ENCODE measurements around the gene GJA3.

The GJA3 gene

DNA sequence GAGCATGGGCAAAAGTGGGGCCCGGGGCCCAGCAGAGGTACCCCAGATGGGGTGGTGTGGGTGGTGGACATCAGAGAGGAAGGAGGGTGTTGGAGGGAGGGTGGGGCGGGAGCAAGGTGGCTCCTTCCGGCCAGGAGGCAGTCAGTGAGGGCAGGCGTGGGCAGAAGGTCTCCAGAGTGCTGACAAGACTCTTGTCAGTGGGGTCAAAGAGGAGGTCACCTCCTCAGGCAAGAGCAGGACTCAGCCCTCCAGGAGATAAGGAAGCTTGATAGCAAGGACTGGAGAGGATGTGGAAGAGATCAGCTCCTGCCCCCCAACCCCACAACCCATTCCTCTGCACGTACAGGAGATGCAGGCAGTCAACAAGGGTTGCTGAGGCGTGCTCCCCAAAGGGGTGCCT is 9.8 kb downstream of the GJA3 start:
- no peak for DNase-seq (ENCODE audit: low read depth in 3 of 3)

DNA sequence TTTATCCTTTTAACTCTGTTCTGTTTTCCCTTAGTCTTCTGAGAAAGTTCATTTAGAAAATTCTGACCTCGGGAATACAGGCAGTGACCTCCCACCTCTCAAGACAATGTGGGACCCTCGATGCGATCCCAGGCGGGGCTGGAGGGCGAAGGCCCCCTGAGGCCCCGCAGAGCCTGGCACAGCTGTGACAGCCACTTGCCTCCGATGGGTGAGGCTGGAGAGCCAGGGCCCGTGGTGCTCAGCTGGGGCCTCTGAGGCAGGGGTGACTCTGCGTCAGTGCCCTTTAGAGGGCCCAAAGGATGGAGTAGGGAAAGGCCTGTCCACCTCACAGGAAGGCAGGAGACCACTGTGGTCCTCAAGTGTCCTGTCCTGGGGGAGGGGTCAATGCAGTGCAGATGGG is 10.3 kb downstream of the GJA3 start:
- DNase-seq (ENCODE audit: low read depth in 3 of 3) = no peak

DNA sequence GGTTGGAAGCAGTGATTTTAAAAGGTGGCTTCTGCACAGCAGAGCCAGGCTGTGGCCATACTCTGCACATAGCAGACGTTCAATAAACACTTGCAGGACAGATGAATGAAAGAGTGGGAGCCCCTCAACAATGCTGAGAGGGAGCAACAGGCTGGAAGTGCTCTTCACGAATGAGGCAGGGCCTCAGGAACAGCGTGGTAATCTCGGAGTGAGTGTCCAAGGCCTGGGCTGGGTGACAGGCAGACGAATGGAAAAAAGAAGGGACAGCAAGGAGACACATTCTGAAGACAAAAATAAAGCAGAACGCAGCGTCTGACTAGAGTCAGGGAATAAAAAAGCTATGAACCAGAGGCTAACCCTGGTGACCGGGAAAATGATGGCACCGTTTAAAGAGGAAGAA is 11.1 kb downstream of the GJA3 start:
- no peak for DNase-seq (ENCODE audit: low read depth in 3 of 3)

DNA sequence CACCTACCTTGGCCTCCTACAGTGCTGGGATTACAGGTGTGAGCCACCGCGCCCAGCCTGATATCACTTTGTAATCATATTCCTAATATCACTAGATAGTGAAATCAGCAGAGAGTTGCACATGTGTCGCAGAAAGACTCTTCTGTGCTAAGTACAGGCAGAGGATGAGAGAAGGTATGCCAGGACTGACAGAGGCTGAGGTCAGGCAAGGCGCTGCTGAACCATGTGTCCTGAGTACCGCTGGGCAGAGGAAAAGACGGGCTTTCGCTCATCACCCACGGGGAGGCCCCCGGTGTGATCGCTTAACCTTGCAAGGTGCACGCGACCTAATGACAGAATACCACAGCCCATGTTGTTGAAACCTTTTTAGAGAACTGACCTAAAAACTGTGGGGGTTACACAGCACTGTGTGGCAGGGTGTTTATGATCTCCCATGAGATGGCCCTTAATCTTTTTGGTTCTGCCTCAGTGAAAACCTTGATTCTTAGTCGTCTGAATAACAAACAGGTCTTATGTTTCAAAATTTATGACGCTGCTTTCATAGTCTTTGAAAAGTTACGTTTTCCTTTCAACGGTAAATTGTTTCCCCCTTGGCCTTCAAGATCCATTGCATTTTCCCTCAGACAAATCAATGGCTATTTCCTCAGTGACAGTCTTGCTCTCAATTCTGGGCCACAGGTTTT is 12.2 kb downstream of the GJA3 start:
- no peak for DNase-seq (ENCODE audit: low read depth in 3 of 3)

DNA sequence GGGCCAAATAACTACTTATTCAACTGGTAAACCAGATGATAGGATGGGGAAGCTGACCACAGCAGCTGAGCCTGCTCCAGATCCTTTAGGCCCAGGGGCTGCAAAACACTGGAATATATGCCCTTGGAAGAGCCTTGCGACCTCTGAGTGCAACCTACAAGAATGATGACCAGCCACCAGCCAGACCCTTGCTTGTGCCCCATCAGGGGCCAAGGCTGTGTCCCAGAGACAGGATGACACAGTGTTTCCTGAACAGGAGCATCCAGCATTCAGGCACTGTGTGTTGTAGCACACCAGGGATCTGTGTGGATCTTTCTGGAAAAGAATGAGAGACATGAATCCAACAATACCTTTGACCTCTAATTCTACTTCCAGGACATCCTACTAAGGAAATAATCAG is 14.5 kb downstream of the GJA3 start:
- no peak for DNase-seq (ENCODE audit: low read depth in 3 of 3)

DNA sequence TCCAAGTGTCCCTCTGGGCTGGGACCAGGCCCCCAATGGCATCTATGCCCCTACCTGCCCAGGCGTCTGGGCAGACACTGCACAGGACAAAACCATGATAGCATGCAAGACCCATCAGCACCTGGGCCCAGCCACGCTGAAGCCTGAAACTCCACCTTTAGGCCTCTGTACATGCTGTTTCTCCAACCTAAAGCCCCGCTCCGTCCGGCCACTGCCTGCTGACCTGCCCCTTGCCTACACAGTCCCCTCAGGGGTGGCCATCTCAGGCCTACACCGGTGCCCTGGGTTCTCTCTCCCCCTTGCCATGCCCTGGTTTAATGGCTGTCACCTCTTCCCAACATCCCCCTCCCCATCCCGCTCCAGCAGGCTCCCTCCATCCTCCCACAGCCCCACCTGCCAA is 15.3 kb downstream of the GJA3 start:
- DNase-seq (ENCODE audit: low read depth in 3 of 3) = no peak

DNA sequence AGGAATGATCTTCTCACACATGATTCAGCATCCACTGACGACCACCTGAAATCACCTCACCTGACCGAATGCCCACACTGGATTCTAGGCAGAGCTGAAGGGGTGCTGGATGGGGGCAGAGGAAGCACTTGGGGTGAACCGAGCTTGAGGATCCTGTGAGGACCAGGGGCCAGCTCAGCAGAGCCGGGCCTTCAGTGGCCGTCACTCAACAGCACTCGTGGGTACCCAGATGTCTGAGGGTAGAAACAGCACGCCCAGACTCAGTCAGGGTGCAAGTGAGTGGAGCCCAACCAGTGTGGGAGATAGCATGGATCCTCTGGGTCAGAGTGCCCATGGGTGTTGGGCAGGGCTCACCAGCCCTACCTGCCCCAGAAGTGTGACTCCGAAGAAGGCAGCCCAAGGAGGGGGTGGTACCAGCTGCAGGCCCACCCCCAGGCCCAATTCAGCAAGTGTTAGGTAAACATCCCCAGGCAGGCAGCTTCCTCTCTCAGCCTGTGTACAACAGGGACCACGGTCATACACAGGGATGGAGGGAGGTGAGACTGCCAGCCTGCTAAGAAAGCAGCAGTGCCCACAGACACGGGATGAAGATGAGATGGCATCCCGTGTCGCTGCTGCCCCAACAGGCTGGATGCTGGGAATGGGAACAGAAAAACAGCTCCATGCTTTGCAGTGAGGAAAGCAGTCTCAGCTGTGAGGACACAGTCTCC is 16.6 kb downstream of the GJA3 start:
- DNase-seq (ENCODE audit: low read depth in 3 of 3) = no peak

DNA sequence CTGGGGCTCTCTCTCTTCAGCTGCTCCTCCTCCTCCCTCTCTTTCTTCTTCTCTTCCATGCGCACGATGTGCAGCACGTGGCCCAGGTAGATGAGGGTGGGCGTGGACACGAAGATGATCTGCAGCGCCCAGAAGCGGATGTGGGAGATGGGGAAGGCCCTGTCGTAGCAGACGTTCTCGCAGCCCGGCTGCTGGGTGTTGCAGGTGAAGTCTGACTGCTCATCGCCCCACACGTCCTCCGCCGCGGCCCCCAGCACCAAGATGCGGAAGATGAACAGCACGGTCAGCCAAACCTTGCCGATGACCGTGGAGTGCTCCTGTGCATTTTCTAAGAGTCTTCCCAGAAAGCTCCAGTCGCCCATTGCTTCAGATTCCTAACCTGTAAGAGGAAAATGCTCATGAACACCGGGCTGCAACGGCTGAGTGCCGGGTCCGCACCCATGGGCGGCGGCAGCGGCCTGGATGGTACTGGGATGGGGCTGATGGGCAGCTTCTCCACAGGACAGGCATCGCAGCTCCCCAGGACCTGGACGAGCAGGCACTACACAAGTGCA is 17.8 kb downstream of the GJA3 start:
- DNase-seq (ENCODE audit: low read depth in 3 of 3) = no peak

DNA sequence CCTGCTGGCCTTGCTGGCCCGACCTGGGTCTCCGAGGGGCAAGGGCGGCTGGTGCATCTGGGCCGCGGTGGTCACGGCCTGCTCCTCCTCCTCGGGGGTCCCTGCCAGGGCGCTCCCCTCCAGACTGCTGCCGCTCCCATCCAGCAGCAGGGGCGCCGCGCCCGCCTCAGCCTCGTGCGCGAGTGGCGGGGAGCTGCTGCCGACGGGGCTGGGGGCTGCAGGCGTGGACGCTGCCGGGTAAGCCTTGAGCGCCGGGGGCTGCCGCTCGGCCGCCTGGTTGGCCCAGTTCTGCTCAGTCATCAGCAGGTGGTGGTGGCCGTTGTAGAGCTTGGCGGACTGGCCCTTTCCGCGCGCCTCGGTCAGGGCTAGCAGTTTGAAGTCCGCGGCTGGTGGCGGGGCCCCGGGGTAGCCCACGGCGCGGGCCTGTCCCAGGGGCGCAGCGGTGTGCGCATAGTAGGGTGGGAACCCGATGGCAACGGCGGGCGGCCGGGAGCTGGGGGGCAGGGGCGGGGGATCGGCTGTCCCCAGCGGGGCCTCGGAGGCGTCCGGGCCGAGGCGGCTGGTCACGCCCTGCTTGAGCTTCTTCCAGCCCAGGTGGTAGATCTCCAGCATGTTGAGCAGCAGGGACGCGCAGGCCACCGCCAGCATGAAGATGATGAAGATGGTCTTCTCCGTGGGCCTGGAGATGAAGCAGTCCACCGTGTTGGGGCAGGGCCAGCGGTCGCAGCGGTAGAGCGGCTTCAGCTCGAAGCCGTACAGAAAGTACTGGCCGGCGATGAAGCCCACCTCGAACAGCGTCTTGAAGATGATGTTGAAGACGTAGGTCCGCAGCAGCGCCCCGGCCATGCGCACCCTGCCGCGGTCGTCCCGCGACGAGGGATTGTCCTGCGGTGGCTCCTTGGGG is 18.6 kb downstream of the GJA3 start:
- DNase-seq (ENCODE audit: low read depth in 3 of 3) = no peak

DNA sequence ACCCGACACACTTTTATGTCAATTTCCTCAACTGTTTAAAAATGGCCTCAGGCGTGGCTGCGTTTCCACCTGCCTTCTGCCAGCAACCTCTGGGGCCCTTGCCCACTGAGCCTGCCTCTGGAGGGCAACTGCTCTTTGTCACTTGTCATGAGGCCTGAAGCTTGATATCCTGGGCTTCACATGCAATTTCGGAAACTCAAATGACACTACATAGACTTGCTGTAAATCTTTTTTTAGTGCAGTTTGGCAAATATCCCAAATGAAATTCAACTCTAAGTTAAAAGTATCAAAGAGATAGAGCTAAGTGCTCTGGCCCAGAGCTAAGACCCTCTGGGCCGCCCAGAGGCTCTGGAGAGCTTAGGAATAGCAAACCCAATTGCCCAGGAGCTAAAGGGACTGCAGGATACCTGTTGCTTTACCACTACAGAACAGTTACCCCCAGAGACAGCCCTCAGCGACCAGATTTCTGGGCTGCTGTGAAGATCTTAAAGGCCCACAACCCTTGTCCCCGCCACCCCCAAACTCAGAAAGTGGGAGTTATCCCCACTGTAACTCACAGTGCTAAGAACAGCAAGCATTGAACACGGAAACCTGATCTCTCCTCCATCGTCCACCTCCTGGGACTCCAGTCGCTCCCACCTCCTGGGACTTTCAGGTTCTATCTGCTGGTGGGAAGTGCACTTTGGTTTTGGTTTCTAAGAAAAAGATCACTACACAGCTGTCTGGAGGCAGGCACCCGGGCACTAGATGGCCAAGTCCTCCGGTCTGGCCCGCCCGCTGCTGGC is 19.4 kb downstream of the GJA3 start:
- DNase-seq (ENCODE audit: low read depth in 3 of 3) = no peak

DNA sequence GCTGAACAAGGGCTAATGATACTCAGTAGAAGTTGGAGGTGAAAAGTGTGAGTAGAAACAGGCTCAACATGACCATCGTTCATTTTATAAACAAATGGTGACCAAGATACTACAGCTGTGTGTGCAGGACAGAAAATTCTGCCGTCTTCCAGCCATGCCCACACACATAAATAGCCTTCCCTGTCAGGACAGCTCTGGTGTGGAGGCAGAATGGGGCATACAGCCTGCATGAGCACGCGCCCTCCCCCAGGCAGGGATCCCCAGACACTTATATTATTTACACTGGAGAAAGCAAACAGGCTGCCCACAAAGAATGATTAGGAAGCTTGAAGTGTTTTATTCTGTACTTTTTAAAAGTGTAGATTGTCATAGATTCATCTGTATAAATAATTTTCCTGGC is 20.4 kb downstream of the GJA3 start:
- DNase-seq (ENCODE audit: low read depth in 3 of 3) = no peak

DNA sequence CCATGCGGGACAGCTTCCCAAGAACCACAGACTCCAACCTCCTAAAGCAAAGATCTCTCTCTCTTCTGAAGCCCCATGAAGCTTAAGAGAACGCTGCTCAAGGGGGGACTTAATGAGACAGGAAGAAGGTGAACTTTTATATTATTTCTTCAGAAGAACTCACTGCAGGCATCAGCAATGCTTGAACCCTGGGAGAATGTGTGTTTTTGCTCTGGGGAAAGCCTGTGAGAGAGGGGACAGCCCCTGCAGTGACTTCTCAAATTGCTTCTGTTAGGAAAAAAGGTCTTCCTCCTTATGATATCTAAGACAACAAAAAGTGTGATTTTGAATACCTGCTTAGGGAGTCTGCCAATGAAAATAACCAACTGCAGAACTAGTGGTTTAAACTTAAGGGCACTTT is 23.0 kb downstream of the GJA3 start:
- no peak for DNase-seq (ENCODE audit: low read depth in 3 of 3)

DNA sequence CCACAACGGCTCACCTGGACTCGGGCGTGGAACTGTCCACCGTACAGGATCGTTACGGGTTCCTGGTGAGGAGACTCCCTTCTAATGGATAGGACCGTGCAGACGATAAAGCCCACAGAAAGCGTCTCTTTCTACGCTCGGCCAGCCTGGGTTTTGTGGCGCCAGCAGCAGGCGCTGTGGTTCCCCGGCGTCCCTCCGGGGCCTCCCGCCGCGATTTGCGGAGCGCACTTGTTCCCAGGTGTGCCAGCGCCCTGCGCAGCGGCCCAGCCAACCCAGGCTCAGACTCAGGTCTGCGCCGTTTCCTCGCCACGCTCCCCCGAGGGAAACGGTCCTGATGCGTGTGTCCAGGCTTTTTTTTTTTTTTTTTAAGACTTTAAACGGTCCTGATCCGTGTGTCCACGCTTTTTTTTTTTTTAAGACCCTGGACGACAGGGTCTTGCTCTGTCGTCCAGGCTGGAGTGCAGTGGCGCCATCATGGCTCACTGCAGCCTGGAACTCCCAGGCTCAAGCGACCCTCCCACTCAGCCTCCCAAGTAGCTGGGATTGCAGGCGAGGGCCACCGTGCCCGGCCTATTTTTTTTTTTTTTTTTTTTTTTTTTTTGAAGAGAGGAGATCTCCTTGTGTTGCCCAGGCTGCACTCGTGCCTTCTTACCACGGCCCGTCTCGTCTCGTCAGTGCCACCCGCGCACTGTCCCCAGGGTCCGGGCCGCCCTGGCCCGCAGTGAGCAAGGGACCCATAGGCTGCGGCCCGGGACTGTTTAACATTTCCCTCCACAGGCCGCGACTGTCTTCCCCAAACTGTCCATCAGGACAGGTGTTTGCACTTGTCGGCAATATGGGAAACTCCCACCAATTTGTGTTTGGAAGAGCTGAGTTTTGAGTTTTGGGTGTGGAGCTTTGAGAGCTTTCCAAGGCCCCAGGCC is 23.8 kb downstream of the GJA3 start:
- DNase-seq (ENCODE audit: low read depth in 3 of 3) = peak in 1 of 3 donors; percentile 30

DNA sequence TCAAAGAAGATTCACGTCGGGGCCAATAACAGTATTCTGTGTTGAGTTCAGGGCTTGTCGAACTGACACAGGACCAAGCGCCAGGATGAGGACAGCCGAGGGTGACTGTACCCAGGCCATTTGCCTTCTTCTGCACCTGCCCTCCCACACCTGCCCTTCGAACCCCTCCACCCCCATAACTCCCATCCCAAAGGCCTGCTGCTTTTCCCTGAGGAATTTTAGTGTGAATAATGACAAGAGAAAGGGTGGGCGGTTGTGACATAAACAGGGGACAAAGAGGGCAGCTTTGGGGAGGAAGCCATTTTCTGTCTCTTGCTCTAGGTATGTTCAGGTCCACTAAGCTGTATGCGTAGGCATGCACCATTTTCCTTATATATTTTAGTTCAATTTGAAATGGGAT is 26.1 kb downstream of the GJA3 start:
- DNase-seq (ENCODE audit: low read depth in 3 of 3) = no peak

DNA sequence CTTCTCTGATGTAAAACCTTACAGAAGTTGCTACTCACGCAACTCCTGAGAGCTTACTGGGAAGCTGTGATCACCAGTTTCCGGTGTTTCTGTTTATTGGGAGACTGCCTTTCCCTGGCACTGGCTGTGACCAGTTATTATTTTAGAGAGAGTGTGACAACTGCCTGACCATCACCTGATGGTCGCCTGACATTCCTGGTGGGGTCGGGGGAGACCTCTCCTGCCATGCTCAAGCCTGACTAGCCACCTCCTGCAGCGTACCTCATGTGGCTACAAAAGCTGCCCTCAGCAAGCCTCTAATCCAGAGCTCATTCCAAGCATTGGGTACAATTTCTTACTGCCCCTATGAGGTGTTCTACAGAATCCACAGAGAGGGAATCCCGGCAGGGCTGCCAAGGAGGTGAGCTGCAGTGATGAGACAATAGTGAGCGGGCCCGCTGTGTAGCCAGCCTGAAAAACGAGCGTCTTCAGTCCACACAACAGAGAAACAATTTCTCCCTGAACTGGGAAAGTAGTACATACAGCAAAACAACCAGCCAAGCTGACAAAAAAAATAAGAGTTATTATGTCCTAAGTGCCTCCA is 28.7 kb downstream of the GJA3 start:
- no peak for DNase-seq (ENCODE audit: low read depth in 3 of 3)

DNA sequence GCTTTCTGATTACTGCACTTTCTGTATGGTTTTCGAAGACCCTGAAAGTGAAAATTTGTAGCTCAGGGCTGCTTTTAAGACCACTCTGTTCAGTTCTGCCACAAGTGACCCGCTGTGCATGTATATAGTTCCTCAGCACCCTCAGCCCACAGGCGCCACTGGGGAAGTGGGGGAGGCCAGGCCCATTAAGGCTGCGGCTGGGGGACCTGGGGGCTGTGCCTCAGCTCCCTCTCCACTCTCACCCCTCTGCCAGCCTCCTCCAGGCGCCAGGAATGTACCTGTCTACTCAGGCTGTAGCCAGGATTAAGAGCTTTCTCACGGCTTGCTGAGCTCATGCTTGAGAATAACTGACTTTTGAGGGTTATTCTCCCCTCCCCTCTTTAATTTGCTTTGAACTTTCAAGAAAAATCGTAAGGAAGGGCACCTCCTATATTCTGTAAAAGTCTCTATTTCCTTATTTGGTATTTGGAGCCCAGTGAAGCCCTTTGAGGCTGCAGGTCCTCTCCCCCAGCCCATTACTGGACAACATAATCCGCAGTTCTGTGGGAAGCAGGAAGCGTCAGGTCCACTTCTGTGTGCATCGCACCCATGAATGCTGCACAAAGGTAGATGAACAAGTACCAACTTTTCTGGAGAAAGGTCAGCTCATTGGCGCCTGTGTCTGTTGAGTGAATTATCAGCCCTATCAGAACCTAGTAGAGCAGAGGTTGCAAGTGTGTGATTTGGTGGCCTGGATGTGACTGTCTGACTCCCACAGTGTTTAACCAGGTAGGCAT is 29.6 kb downstream of the GJA3 start:
- DNase-seq (ENCODE audit: low read depth in 3 of 3) = no peak

DNA sequence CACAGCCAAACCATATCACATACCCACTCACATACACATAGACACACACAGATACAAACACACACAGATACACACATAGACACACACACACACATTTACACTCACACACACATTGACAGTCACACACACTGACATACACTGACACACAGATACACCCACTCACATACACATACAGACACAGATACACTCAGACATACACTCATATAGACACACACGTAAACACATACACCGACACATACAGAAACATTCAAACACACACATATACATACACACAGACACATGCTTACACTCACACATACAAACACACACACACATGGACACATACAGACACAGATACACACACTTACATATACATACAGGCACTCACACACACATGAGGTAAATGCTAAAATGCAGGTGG is 30.2 kb downstream of the GJA3 start:
- no peak for DNase-seq (ENCODE audit: low read depth in 3 of 3)

DNA sequence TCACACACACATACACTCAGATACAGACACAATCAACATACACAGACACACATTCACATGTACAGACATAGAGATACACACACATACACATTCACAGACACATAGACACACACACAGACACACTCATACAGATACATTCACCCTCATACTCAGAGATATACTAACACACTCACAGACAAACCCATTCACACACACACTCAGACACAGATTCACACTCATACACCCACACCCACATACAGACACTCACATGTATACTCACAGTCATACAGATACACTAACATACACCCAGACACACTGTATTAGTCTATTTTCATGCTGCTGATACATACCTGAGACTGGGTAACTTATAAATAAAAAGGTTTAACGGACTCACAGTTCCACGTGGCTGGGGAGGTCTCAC is 30.8 kb downstream of the GJA3 start:
- no peak for DNase-seq (ENCODE audit: low read depth in 3 of 3)

DNA sequence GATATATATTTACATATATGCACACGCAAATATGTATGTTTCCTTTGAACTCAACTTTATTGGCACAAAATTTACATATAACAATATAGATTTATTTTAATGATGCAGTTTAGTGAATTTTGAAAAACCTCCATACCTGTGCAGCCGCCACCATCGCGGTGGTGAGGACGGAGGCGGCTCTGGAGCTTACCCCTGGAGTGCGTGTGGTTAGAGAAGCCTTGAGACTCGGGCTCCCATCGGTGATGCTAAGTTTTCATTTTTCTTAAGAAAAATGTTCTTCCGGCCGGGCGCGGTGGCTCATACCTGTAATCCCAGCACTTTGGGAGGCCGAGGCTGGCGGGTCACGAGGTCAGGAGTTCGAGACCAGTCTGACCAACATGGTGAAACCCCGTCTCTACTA is 31.8 kb downstream of the GJA3 start:
- DNase-seq (ENCODE audit: low read depth in 3 of 3) = no peak

Measured in stimulated activated CD4-positive, alpha-beta T cell treated with anti-CD3 and anti-CD28 coated beads, TNF-alpha, amount 100 ng/mL, for 48 hours (primary cell).